Left renal pelvis (tissue), 4 donors: ENCODE results near the gene KRTAP10-1. TPM values are rescaled to one million over a fixed set of nuclear protein-coding genes. Genes with fewer than 3 reads are reported as not detected.

ENCODE experiments used
- DNase-seq, 4 donors: peaks; one replicate each; pipeline ENCODE4 v3.0.0-alpha.2; 2013; ENCODE audit warnings: low read depth in 4 of 4, low spot score in 3 of 4
- polyA plus RNA-seq, 4 donors: library from polyadenylated mRNA; unstranded; fragments of 120-200 nt; gene quantifications; one replicate each; pipeline ENCODE4 v1.2.1, GENCODE V29; 2013; ENCODE audit not compliant: insufficient read length in 4 of 4

The KRTAP10-1 gene
- polyA plus RNA-seq, 4 donors = not detected

- DNase-seq = no peak
Measured at GRCh38 chr21:44519346-44520325, 20.4 kb downstream of the KRTAP10-1 start.

DNA sequence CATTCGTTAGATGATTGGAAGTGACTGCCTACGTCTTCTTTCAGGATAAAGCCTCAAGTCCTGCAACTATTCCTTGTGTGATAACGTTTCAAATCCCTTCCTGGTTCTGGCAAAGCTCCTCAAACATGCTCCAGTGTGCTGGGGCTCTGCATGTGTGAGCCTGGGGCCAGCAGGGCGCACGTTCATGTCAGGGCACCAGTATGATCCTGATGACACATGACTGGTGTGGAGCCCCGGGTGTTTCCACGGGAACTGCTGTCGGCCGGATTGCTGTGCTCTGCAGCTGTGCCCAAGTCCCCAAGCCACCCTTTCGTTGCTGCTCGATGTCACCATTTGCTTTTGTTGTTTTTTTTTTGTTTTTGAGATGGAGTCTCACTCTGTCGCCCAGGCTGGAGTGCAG lies 21.3 kb downstream of the KRTAP10-1 start:
- DNase-seq = no peak

DNA sequence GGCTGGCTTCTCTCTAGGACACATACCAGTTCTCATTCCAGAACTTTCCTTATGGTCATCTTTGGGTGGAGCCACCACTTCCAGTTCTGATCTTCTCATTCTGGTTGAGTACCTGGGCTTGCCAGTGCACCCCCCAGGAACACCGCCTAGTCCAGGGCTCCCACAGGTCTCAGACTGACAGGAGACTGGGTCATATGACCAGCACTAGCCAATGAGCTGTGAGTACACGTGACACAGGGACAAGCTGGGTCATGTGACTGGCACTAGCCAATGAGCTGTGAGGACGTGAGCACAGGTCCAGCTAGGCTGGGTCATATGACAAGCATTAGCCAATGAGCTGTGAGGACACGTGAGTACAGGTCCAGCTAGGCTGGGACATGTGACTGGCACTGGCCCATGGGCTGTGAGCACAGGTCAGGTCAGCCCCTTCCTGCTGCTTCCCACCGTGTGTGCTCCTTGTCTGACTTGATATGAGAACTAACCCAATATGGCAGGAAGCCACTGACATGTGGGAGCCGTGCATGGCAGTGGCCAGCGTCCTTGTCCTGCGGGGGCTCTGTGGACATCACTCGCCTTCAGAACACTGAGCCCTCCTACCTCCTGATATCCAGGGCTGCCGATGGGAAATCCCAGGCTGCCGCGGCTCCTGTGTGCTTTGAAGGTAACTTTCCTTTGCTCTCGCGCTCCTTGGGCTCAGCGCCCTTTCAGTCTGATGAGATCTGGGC lies 22.7 kb downstream of the KRTAP10-1 start:
- no peak for DNase-seq

- DNase-seq = no peak
Measured at GRCh38 chr21:44516828-44517174, 23.2 kb downstream of the KRTAP10-1 start.

DNA sequence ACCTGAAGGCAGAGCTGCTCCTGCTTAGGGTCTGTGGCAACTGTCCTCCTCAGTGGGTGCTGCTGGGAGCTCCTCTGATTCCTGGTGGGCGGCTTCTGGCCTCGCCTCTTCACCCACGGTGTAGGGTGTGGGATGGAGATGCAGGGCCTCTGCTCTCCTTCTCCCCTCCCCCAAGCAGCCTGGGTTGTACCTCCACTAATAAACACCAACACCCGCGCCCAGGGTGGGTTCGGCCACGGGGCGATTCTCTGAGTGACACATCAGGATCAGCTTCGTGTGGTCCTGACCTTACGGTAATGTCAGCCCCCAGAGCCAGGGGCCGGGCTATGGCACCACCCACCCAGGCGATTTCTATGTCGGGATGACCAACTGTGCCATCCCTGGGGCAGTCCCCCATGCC lies 23.7 kb downstream of the KRTAP10-1 start:
- no peak for DNase-seq

DNA sequence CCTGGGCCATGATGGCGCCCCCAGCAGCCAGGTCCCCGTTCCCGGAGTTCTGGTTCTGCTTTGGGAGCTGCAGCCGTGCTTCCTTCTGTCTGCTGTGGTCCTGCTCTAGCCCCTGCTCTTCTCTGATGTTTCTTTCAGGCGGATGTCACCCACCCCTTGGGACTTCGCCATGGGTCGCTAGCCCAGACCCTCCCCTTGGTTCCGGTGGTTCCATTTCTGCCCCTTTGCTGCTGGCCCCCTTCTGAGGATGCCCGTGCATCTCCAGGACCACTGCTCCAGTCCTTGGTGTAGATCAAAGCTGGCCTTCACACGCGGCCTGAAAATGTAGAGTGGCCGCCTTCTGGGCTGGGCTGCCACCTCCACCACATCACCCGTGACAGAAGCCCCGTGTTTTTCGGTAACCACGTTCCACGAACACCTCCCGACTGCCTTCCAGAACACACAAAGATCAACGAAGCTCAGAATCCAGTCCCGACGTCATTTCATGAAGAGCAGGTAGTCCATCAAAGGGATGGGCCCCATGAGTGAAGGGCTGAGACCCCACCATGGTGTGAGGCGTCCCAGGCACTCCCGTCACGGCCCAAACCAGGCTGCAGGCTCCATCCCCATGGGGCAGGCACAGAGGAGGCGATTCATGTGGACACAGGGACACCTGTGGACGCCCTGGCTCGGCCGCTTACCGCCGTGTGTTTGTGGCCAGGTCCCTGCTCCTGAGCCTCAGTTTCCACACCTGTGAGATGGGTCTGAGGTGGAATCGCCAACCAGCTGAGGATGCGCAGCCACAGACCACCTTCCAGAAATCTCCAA lies 24.4 kb downstream of the KRTAP10-1 start:
- no peak for DNase-seq

DNA sequence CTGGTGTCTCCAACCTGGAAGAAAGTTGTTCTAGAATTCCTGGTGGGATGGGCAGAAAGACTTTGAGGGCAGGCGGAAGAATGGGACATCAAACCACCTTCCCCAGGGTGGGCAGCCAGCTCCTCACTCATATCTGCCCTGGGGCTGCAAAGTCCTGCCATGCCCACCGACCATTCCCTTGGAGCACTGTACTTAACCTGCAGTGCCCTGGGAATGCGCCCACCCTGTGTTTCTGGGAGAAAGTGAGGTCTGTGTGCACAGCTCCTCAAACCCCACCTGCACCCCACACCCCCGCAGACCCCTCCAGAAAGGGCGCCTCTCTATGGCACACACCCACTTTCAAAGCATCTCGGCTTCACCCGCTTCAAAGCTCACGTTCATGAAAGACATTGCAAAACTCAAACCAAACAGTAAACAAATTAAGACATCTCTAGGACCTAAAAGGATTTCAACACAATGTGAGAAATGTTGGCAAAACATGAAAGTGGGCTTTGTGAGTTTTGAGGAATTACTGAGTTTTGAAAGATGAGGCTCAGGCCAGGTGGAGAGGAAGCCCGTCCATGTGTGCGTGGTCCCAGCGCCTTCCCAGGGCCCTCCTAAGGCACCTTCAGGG lies 25.1 kb downstream of the KRTAP10-1 start:
- no peak for DNase-seq

DNA sequence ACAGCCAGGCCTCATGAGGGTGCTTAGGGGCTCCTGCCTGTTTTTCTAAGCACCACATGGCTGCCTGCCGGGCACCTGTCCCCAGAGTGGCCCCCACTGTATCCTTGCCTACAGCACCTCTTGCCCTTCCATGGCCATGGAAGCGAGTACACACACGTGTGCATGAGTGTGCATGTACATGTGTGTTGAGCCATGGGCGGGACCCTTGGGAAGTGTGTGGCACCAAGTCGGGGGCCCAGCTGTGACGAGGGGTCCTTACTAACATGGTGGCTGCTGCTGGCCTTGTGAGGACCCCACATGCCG lies 25.8 kb downstream of the KRTAP10-1 start:
- DNase-seq = no peak

DNA sequence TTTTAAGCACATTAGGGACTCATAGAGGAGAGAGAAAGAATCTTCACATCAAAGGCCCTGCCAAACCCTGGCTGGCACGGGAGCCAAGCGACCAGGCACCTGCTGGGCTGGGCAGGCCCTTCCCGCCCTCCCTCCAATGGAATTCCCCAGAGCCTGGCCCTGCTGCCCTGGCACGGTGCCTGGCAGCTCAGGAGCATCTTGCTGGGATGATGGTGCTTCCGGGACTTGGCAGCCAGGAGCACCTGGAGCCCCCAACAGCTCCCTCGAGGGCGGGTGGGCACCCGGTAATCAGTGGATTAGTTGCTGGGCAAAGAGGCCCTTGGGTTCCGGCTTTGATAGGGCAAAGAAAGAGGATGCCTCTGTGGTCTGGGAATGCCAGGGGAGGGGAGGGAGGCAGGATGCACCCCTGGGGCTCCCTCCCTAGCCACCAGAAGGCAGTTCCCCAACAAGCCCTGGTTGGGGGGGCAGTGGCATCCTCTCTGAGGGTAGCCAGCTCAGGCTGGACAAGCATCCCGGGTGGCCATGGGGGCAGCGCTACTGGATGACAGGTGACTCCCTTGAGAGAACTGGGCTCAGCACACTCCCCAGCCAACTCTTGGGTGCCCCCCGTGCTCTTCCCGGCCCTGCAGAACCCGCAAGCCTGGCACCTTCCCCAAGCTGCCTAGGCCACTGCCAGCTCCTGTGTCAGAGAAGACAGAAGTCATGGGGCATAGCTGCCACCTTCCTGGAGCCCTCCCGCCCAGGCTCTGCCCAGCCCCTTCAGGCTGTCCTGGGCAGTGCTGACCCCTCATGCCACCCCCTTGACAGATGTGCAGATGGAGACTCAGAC lies 26.4 kb downstream of the KRTAP10-1 start:
- no peak for DNase-seq

DNA sequence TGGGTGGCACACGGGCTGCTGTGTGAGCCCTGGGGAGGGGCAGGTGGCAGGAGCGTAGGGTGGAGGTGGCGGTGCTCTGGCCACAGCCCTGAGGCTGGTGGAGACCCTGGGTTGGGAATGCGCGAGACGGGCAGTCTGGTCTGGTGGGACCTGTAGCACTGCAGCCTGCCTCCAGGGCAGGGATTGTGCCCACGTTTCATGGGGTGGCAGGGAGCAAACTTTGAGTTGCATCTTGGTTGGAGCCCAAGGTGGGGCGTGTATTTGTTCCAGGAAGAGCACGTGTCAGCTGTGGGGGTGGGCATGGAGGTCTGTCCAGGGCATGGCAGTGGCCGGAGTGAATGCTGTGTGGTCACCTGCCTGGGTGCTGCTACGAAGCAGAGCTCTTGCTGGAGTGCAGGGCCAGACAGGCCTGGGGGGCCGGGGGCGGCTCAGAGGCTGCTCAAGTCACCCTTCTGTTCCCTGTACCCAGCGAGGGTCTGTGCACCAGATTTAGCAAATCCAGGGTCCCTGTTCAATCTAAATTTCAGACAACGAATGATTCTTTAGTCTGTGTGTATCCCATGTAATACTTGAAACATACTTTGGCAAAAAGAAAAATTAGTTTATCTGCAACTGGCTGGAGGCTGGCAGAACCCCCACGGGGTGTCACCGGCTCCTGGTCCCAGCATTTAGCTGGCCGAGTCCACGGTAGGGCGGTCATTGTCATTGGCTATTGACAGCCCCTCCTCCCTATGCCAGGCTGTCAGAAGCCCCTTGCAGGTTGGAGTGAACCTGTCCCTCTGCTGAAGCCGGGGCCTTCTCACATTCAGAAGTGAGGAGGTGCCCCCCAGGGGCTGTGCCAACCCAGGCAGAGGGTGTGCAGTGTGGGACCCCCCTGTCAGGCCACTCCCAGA lies 27.3 kb downstream of the KRTAP10-1 start:
- DNase-seq = no peak

DNA sequence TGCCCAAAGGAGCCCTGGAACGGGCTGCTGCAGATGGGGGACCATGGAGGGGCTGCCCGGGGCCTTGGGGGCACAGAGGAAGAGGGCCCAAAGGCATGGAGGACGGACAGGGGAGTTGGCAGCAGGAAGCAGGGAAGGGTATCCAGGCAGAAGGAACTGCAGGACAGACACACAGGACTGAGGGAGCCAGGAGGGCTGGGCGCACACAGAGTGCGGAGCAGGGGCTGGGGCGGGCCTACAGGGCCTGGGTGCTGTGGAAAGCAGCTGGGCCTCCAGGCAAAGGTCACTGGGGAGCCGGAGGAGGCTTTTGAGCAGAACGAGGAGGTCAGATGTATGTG lies 28.1 kb downstream of the KRTAP10-1 start:
- DNase-seq = no peak

DNA sequence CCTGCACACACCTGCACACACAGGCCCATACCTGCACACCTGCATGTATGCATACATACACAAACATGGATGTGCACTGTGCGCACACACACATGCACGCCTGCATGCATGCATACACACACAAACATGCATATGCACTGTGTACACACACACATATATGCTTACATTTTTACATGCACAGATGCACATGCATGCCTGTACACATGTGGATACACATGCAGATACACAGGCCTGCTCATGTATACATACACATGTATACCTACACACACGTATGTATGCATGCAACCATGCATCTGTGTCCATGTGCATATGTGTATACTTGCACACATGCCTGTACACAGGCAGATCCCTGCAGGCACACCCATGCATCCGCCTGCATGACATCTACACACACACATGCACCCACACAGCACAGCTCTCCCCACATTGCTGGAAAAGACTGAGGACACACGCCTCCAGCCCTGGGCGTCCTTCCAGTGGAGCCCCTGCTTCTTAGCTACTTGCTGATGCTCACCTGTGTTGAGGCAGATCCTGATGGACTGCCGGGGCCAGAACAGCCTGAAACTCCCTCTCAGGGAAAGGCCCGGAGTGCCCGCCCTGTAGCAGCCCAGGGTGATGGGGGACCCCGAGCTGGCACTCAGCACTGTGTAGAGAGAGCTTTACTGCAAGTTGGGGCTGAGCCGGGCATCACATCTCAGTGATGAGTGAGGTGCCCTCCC lies 28.6 kb downstream of the KRTAP10-1 start:
- DNase-seq = no peak

DNA sequence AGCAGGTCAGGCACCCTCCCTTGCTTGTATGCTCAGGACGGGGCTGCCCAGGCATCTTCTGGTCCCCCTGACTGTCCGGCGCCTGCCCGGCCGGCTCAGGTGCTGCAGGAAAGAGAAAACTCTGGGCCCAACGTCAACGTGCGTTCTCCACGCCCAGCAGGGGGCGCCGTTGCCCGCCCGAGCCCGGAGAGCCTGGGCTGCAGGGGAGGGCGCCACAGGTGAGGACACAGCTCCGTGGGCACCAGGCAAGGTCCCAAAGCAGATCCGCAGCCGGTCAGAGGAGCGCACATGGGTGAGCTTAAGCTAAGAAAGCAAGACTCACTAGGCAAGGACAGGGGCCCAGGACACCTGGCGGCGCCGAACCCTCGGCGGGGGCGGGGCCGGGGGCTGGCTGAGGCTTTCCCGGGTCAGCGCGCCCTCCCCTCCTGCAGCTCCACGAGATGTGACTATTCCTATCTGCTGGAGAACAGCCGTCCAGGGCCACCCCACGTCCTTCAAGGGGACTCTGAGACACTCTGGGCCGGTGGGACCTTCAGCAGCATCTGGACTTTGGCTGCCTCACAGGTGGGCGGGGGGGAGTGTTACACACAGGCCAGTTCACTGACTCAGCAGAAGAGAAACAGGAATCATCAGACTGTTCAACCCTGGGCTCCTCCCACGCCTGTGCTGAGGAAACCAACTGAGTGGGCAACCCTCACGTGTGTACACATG lies 29.3 kb downstream of the KRTAP10-1 start:
- DNase-seq = peak; percentile 16 to 57 (median 49)

- DNase-seq = no peak
Measured at GRCh38 chr21:44510109-44510507, 29.9 kb downstream of the KRTAP10-1 start.

- DNase-seq = no peak
Measured at GRCh38 chr21:44509539-44509938, 30.5 kb downstream of the KRTAP10-1 start.

DNA sequence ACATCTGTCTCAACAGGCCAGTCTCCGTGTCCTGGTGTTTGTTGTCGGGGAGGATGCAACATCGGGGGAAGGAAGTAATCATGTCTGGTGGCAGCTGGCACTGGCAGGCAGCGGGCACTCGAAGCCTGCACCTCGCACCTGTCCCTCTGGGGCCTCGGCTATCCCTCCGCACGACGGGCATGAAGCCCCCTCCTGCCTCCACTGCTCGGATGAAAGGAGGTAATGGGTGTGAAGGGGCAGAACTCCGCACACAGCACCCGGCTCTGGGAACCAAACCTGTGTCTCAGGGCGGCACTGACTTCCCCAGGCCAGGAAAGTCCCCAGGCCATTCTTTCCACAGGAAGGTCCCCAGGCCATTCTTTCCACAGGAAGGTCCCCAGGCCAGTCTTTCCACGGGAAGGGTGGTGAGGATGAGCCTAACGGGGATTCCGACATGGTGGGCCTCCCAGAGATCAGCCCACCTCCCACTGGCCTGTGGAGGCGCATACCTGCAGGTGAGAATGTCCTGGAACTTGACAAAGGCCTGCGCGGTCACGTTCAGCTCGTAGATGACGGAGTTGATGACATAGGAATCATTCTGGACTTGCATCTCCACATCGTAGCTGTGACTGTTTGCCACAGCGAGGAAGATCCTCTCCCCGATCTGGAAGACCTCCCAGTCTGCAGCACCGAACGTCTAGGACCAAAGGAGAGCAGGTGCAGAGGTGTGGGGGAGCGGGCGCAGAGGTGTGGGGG lies 31.1 kb downstream of the KRTAP10-1 start:
- no peak for DNase-seq

DNA sequence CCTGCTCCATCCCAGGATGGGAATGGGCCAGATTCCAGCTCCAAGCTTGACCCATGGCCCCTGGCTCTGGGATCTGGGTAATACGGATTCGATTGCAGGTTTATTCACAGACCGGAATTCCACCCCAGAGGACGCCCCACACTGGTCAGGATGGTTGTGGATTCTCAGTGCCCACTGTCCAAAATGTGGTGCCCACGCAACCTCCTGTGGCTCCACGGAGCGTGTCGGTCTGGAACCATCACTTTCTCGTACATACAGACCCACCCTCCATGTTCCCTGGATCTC lies 31.6 kb downstream of the KRTAP10-1 start:
- DNase-seq = no peak
